T-helper 2 cell treated with Interferon-gamma antibody and Interleukin-4, amounts not matched to agents 100 ng/mL and 5 ng/mL, for 36 hours (primary cell): ENCODE results near the gene AARS1. TPM values are rescaled to one million over a fixed set of nuclear protein-coding genes. Genes with fewer than 3 reads are reported as not detected.
"Not testable (repeated sequence)": the region's sequence is repeated elsewhere in the genome, so short reads cannot be mapped to it uniquely, and the experiment has no call there.

Experiments used
- intact Hi-C: fragments of 100-400 bp; cut with micrococcal nuclease; formaldehyde crosslinking; loops from one replicate; pipeline ENCODE4 v1.15.1; 2023
- total RNA-seq: library from RNA; stranded (reverse); gene quantifications from 2 replicates; pipeline ENCODE4 v1.2.3, GENCODE V29; 2022

AARS1 gene
- total RNA-seq, 1 donor from 2014 or later = 82.8 TPM

GRCh38 chr16:70231831-70232230 lies 57.5 kb downstream of the AARS1 start:
- intact Hi-C loops = not testable (repeated sequence)

GRCh38 chr16:70226024-70226423 lies 63.3 kb downstream of the AARS1 start:
- intact Hi-C loops = not testable (repeated sequence)

GRCh38 chr16:70225430-70225829 lies 63.9 kb downstream of the AARS1 start:
- intact Hi-C loops = not testable (repeated sequence)

GRCh38 chr16:70224645-70225044 lies 64.7 kb downstream of the AARS1 start:
- intact Hi-C loops = not testable (repeated sequence)

- intact Hi-C loops = not testable (repeated sequence)
These were observed 65.3 kb downstream of the AARS1 start for GRCh38 chr16:70223971-70224513.

- intact Hi-C loops = not testable (repeated sequence)
These were observed 66.1 kb downstream of the AARS1 start for GRCh38 chr16:70223216-70223615.

GRCh38 chr16:70222574-70222973 lies 66.7 kb downstream of the AARS1 start:
- intact Hi-C loops = not testable (repeated sequence)

- intact Hi-C loops = not testable (repeated sequence)
These were observed 70.7 kb downstream of the AARS1 start for GRCh38 chr16:70218586-70218985.

- intact Hi-C loops = not testable (repeated sequence)
These were observed 82.9 kb downstream of the AARS1 start for GRCh38 chr16:70206382-70206781.

- intact Hi-C loops = not testable (repeated sequence)
These were observed 84.5 kb downstream of the AARS1 start for GRCh38 chr16:70204668-70205405.

GRCh38 chr16:70204010-70204409 lies 85.3 kb downstream of the AARS1 start:
- intact Hi-C loops = not testable (repeated sequence)

GRCh38 chr16:70203508-70203907 lies 85.8 kb downstream of the AARS1 start:
- intact Hi-C loops = not testable (repeated sequence)

Other genes with a start within 250 kb of the AARS1 start
- gene PDPR, start 175.2 kb downstream of the AARS1 start, total RNA-seq = 39.0 and 39.4 TPM in 2 replicates
- gene CLEC18C, start 115.7 kb downstream of the AARS1 start, total RNA-seq = 0.16 and 0.50 TPM in 2 replicates
- gene EXOSC6, start 37.6 kb downstream of the AARS1 start, total RNA-seq = 28.7 and 28.9 TPM in 2 replicates
- 32.3 and 33.8 TPM in 2 replicates for gene DDX19B, start 9.7 kb upstream of the AARS1 start, total RNA-seq
- 43.2 and 44.5 TPM in 2 replicates for gene DDX19A, start 57.4 kb upstream of the AARS1 start, total RNA-seq
- gene ST3GAL2, start 149.6 kb upstream of the AARS1 start, total RNA-seq = 25.7 and 28.4 TPM in 2 replicates
- gene FCSK, start 165.1 kb upstream of the AARS1 start, total RNA-seq = 18.2 and 22.1 TPM in 2 replicates
- gene COG4, start 234.0 kb upstream of the AARS1 start, total RNA-seq = 56.2 and 56.6 TPM in 2 replicates
- 441 and 453 TPM in 2 replicates for gene SF3B3, start 234.3 kb upstream of the AARS1 start, total RNA-seq